Embryonic facial prominence (tissue), 1 donor: Measurements from ENCODE around the gene RAB42.
"Not testable (repeated sequence)": the region's sequence is repeated elsewhere in the genome, so short reads cannot be mapped to it uniquely, and the experiment has no call there.

Source experiments
- DNase-seq: peaks from one replicate; pipeline ENCODE4 v3.0.0-alpha.2; 2016; ENCODE audit errors: extremely low spot score

The RAB42 gene

GRCh38 chr1:28591708-28592320 is at the start of gene RAB42:
TSS of gene RAB42 (plus strand) at chr1:28592265. CDS start at chr1:28592512, 247 bp downstream.
- DNase-seq, result no peak

GRCh38 chr1:28545246-28545628 is 46.8 kb upstream of the RAB42 start:
- no peak for DNase-seq

- no peak for DNase-seq
These were observed 43.7 kb upstream of the RAB42 start for GRCh38 chr1:28548318-28548717.

- DNase-seq, result no peak
These were observed 40.7 kb upstream of the RAB42 start for GRCh38 chr1:28551381-28551780.

- peak; percentile 93 for DNase-seq
These were observed 39.1 kb upstream of the RAB42 start, which contains the start of gene TRNAU1AP for GRCh38 chr1:28552758-28553663. TSS of gene TRNAU1AP (plus strand) at chr1:28553085. CDS start at chr1:28553111, 26 bp downstream.

GRCh38 chr1:28560886-28561285 is 31.2 kb upstream of the RAB42 start:
- DNase-seq, result no peak

- DNase-seq, result no peak
These were observed 27.8 kb upstream of the RAB42 start for GRCh38 chr1:28564310-28564709.

GRCh38 chr1:28565040-28565439 is 27.0 kb upstream of the RAB42 start:
- no peak for DNase-seq

- no peak for DNase-seq
These were observed 26.3 kb upstream of the RAB42 start for GRCh38 chr1:28565726-28566125.

GRCh38 chr1:28566931-28567330 is 25.1 kb upstream of the RAB42 start:
- DNase-seq, result no peak

DNA sequence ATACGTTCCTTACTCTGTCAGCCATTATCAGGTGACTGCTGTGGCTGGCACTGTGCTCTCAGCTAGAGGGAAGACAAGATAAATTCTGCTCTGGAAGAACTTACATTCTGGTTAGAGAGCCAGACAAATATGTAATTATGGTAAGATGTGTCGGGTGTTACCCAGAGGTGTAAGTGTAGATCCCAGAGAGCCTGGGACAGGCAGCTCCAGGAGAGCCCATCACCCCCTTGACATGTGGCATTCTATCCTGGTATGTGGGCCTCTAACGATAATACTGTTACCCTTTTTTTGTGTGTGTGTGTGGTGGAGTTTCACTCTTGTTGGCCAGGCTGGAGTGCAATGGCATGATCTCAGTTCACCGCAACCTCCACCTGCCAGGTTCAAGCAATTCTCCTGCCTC is 20.2 kb upstream of the RAB42 start:
- no peak for DNase-seq

DNA sequence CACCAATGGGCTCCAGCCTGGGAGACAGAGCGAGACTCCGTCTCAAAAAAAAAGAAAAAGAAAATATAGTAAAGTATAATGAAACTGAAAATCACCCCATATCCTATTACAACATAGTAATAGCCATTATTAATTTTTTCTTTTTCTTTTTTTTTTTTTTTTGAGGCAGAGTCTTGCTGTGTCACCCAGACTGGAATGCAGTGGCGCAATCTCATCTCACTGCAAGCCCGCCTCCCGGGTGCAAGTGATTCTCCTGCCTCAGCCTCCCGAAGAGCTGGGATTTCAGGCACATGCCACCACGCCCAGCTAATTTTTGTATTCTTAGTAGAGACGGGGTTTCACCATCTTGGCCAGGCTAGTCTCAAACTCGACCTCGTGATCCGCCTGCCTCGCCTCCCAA is 19.2 kb upstream of the RAB42 start:
- DNase-seq, result not testable (repeated sequence)

DNA sequence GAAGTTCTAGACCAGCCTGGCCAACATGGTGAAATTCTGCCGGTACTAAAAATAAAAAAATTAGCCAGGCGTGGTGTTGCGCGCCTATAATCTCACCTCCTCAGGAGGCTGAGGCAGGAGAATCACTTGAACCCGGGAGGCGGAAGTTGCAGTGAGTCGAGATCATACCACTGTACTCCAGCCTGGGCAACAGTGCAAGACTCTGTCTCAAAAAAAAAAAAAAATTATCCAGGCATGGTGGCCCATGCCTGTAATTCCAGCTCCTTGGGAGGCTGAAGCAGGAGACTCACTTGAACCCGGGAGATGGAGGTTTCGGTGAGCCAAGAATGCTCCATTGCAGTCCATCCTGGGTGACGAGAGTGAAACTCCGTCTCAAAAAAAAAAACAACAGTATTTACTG is 18.5 kb upstream of the RAB42 start:
- DNase-seq, result no peak

DNA sequence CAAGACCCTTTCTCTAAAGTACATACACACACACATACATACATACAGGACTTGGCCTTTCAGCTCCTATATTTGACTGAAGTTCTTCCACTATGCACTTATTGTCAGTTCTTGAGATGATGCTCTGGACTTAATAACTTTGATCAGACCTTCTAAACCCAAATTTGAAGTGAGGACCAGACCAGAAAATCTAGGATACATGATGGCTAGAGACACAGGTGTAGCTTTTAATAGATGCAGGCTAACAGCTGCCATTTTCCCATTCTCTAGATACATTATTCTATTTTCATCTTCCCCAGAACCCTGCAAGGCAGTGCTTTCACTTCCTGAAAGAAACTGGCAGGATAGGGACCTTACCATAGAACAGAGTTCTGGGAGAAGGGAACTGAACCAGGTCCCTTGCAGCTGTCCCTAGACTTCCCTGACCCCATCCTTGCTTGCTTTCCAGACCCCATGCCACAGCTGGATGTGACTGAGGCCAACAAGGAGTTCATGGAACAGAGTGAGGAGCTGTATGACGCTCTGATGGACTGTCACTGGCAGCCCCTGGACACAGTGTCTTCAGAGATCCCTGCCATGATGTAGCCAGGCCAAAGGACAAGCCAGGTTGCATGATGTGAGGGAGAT is 14.9 kb upstream of the RAB42 start:
- DNase-seq, result no peak

DNA sequence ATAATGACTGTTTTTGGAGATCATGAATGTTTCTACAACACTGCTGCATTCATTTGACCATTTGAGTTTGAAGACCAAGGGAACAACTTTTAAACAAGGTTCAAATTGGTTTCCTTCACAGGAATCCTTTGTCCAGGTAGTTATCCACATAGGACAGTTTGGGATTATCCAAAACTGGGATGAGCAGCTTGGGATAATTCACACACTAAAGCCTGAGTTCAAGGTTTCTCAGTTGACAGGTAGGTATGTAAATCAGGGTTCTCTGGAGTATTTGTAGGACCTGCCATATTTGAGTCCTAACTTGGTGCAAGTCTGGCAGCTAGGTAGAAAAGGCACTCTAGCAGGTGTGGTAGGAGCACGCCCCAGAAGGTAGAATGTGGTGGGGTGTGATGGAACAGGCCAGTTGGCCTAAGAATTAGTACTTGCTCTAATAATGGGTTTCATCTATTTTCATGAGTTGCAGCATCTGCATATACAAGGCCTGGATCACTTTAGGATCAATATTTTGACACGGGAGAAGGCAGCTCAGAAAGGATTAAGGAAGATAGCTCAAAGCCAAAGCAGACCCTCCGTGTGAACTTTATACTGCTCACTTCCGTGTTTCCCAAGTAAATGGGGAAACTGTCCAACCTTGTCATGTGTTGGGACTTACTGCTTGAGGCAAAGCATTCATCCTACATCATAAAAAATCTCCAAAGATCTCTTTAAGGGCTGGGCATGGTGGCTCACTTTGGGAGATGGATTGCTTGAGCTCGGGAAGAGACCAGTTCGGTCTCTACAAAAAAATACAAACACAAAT is 14.1 kb upstream of the RAB42 start:
- no peak for DNase-seq

- DNase-seq, result no peak
These were observed 13.3 kb upstream of the RAB42 start for GRCh38 chr1:28578696-28579218.

- DNase-seq, result no peak
These were observed 12.7 kb upstream of the RAB42 start for GRCh38 chr1:28579401-28579800.

GRCh38 chr1:28580722-28581530 is 11.1 kb upstream of the RAB42 start:
- DNase-seq, result no peak

- peak; percentile 91 for DNase-seq
These were observed 10.4 kb upstream of the RAB42 start for GRCh38 chr1:28581531-28582247.

- DNase-seq, result no peak
These were observed 9.8 kb upstream of the RAB42 start for GRCh38 chr1:28582248-28582615.
